Mucosa of descending colon (tissue), 3 donors: Measurements from ENCODE around the gene ZBTB26. TPM values are rescaled to one million over a fixed set of nuclear protein-coding genes. Genes with fewer than 3 reads are reported as not detected.

ENCODE experiments used
- ATAC-seq: fragments of 200-7000 bp; cut with Tn5 transposase; one replicate; pipeline ENCODE4 v1.9.1; 2020; ENCODE audit warnings: mild to moderate bottlenecking, moderate library complexity
- DNase-seq, 3 donors: peaks; one replicate each; pipeline ENCODE4 v3.0.0-alpha.2; 2020
- H3K36me3 ChIP-seq: fragments of 200-600 bp; one replicate; pipeline ENCODE4 v1.8.0; 2021; ENCODE audit warnings: low read depth, mild to moderate bottlenecking
- H3K4me1 ChIP-seq: fragments of 200-600 bp; one replicate; pipeline ENCODE4 v1.8.0; 2021; ENCODE audit warnings: low read depth, mild to moderate bottlenecking
- H3K4me3 ChIP-seq: fragments of 200-600 bp; one replicate; pipeline ENCODE4 v1.8.0; 2021; ENCODE audit warnings: mild to moderate bottlenecking
- H3K9me3 ChIP-seq: fragments of 200-600 bp; one replicate; pipeline ENCODE4 v1.8.0; 2021; ENCODE audit warnings: mild to moderate bottlenecking
- CTCF ChIP-seq: fragments of 200-600 bp; IDR thresholded peaks from one replicate; pipeline ENCODE4 v1.8.0; 2022; ENCODE audit warnings: antibody characterized with exemption, mild to moderate bottlenecking
- intact Hi-C, 2 donors: fragments of 100-400 bp; cut with DNase I in 1 of 2; cut with micrococcal nuclease in 1 of 2; formaldehyde crosslinking; loops; one replicate each; pipeline versions ENCODE4 v1.11.0 to v1.11.1; 2022; cut with DNase I, micrococcal nuclease
- long read RNA-seq, 2 donors: library from polyadenylated mRNA; unstranded; transcript quantifications; one replicate each; pipeline ENCODE4 v2.0.0, GENCODE V29; 2019 to 2021
- total RNA-seq, 3 donors: library from RNA; stranded (reverse); fragmentation: NEBNext Ultra II Directional in 2 of 3; extraction: Animal tissue kit (Norgen Biotek cat#: 25700) in 2 of 3; gene quantifications; one replicate each; pipeline versions ENCODE4 v1.2.1 to v1.2.4, GENCODE V29; 2021 to 2023
- donor health status: DM: no; HTN: no; CAD: no; lungs with moderate emphysema.
- donor health status: DM: no; HTN: no; CAD: no.
- donor health status: DM: no; HTN: yes; CAD: no.

The ZBTB26 gene
- total RNA-seq = 10 to 100 TPM in 1 of 3 donors, 1 to 10 TPM in 2; 5.0 to 11.2 (median 5.1) TPM
- long read RNA-seq, donor 1, full-length matches to known transcripts = 3 of 10 reads
- long read RNA-seq, donor 1, partial matches to known transcripts = 0 of 10 reads
- long read RNA-seq, donor 1, other reads (novel, unspliced or antisense) = 7 of 10 reads
- long read RNA-seq, donor 2, full-length matches to known transcripts = 1 of 1 reads
- long read RNA-seq, donor 2, partial matches to known transcripts = 0 of 1 reads
- long read RNA-seq, donor 2, other reads (novel, unspliced or antisense) = 0 of 1 reads

DNA sequence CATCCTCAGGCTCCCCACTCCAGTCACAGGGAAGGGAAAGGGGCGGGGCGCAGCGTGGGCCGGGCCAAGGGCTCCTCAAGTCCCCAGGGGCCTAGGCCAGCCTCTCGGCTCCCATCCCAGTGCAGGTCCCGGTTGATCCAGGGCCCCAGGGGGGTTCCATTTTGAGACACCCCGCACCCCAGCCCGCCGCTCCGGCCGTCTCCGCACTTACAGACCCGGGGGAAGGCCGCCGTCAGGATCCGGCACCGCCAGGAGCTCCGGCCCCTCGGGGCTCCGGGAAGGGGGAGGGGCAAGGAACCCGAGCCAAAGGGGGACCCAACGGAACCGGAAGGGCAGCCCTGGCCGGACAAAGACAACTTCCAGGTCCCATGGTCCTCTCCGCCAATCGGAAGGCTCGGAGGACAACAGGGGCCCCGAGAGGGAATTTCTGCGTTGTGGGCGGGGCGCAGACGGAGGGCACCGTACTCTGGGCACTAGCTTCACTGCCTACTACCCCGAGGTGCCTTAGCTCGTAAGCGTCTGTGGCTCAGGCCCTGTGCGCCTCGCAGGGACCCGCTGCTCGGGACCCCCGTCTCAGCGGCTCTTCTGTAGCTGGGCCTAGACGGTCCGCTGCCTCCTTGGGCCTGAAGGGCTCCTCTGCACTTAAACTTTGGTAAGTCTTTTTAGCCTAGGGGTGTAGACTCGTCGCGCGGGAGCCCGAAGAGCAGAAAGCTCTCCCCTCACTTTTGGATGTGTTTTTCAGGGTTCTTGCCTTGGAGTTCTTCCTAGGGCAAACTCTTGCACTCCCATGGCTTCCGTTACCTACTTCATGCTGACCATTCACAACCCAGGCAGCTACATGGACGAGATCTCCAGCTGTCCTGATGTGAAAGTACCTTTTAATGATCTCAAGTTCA, at the start of gene ZBTB26:
Gene ZBTB26 (minus strand): TSS at position 287 of the 896 bp plus-strand sequence. CDS start 11,578 bp downstream, outside the sequence.
- TF ChIP-seq CTCF = no peak
- DNase-seq (peak; percentile 94 to 96 (median 94)), ATAC-seq (peak; percentile 99)
- no peaks in the 10 kb centered on the region for H3K9me3 ChIP-seq
- H3K4me3 ChIP-seq = peak within 1 kb of the TSS; percentile 47
- intact Hi-C loops = no loop called here
- H3K4me1 ChIP-seq = peaks cover 22% of the 10 kb centered on the region
- no peaks in the 10 kb centered on the region for H3K36me3 ChIP-seq

DNA sequence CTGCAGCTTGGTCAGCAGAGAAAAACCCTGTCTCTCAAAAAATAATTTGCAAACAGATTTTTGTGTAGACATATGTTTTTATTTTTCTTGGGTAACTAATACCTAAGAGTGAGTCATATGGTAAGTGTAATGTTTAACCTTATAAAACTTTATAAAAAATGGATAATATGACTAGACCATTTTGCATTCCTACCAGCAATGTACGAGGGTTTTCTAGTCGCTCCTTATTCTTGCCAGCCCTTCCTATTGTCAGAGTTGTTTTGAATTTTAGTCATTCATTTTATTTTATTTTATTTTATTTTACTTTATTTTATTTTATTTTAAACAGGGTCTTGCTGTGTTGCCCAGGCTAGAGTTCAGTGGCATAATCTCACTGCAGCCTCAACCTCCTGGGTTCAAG, 47.3 kb upstream of the ZBTB26 start:
- ATAC-seq = no peak
- Histone ChIP-seq H3K4me3 (no peak overlapping the region), H3K9me3 (no peaks in the 10 kb centered on the region), H3K36me3 (no peaks in the 10 kb centered on the region), H3K4me1 (peaks cover 10% of the 10 kb centered on the region)
- intact Hi-C loops = no loop called here
- no peak for TF ChIP-seq CTCF
- no peak for DNase-seq

GRCh38 chr9:122975196-122975595, 43.9 kb upstream of the ZBTB26 start:
- no peaks in the 10 kb centered on the region for H3K36me3 ChIP-seq
- no peaks in the 10 kb centered on the region for H3K9me3 ChIP-seq
- TF ChIP-seq CTCF = no peak
- intact Hi-C loops = no loop called here
- ATAC-seq (peak; percentile 55), DNase-seq (no peak)
- peaks cover 10% of the 10 kb centered on the region for H3K4me1 ChIP-seq
- no peak overlapping the region for H3K4me3 ChIP-seq

- no peaks in the 10 kb centered on the region for H3K4me1 ChIP-seq
- TF ChIP-seq CTCF = no peak
- ATAC-seq = no peak
- DNase-seq = no peak
- H3K36me3 ChIP-seq = no peaks in the 10 kb centered on the region
- intact Hi-C loops = no loop called here
- no peaks in the 10 kb centered on the region for H3K9me3 ChIP-seq
- no peak overlapping the region for H3K4me3 ChIP-seq
These were observed 29.8 kb upstream of the ZBTB26 start for GRCh38 chr9:122961139-122961538.

GRCh38 chr9:122955961-122956360, 24.6 kb upstream of the ZBTB26 start:
- intact Hi-C loops = no loop called here
- no peak for ATAC-seq
- TF ChIP-seq CTCF = no peak
- Histone ChIP-seq H3K4me3 (no peak overlapping the region), H3K4me1 (peaks cover 25% of the 10 kb centered on the region), H3K9me3 (no peaks in the 10 kb centered on the region), H3K36me3 (no peaks in the 10 kb centered on the region)
- no peak for DNase-seq
